ENCODE data around the gene ARHGEF28.

Gene ARHGEF28

DNA sequence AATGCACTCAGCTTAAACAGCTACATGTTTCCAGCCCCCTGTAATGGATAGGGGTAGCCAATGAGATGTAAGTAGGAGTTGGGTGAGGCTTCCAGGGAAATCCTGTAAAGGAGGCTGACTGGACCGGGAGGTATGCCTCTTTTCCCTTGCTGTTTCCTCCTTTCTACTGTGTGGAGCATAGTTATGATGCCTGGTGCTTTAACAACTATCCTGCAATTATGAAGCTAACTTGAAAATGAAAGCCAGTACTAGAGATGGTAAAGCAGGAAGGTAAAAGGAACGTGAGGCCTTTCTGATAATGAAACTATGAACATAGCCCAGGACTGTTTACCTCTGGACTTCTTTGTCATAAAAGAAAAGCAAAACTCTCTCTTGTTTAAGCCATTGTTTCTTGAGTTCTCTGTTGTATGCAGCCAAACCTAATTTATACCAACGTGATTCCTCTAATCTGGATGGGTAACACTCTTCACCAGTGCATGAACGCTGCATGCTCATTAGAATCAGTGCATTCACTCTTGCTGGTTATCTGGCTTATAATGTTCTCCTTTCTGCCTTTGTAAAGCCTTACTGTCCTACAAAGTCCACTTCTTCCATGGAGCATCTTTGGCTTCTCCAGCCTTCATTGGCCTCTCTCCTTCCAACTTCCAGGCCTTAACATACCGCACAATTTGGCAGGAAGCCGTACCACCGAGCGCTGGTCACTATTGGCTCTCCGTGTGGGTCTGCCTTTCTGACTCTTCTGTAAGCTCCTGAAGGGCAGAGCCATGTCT lies 8.3 kb upstream of the ARHGEF28 start:
- H3K4me3 ChIP-seq (ENCODE audit: low read length): peak overlapping the region; percentile 51

GRCh38 chr5:73619606-73620333 lies 6.2 kb upstream of the ARHGEF28 start:
- Histone ChIP-seq H3K27me3 (replicated peaks; ENCODE audit: insufficient read depth, low read length) (no peaks in the 10 kb centered on the region), H3K9me2 (replicated peaks; ENCODE audit: insufficient read depth, low read length) (no peaks in the 10 kb centered on the region), H3K4me3 (ENCODE audit: low read length) (no peak overlapping the region), H4K20me1 (ENCODE audit: insufficient read depth, low read length) (no peaks in the 10 kb centered on the region), H3K27ac (ENCODE audit: low read length) (no peak overlapping the region), H3K9ac (ENCODE audit: low read length) (no peak overlapping the region), H3F3A (ENCODE audit: insufficient read depth, low read length) (peaks cover 3% of the 10 kb centered on the region; the same call in 1 of the 2 replicates), H3K4me2 (ENCODE audit: low read depth, low read length) (no peak overlapping the region), H3K36me3 (replicated peaks; ENCODE audit: insufficient read depth, low read length) (no peaks in the 10 kb centered on the region), H3K4me1 (ENCODE audit: low read length) (peaks cover 8% of the 10 kb centered on the region), H2AFZ (ENCODE audit: low read length) (no peak overlapping the region), H3K9me3 (replicated peaks; ENCODE audit: insufficient read depth, low read length) (no peaks in the 10 kb centered on the region), H3K79me2 (ENCODE audit: low read length) (no peaks in the 10 kb centered on the region)
- TF ChIP-seq EZH2phosphoT487 (IDR thresholded peaks at IDR 0.05; ENCODE audit: low read length): no peak
- TF ChIP-seq CTCF (IDR thresholded peaks at IDR 0.05; ENCODE audit: low read length): no peak
- no peak for TF ChIP-seq EZH2 (optimal IDR thresholded peaks at IDR 0.05; ENCODE audit: low read depth, low read length)
- no peak for DNase-seq

More for the DNA sequence above, 8.3 kb upstream of the ARHGEF28 start:
- Histone ChIP-seq H3K4me1 (ENCODE audit: low read length) (peaks cover 8% of the 10 kb centered on the region), H3K9me2 (replicated peaks; ENCODE audit: insufficient read depth, low read length) (no peaks in the 10 kb centered on the region), H3K9ac (ENCODE audit: low read length) (peak overlapping the region; percentile 18; the same call in 1 of the 2 replicates), H3K79me2 (ENCODE audit: low read length) (no peaks in the 10 kb centered on the region), H2AFZ (ENCODE audit: low read length) (peak overlapping the region; percentile 96), H3K9me3 (replicated peaks; ENCODE audit: insufficient read depth, low read length) (no peaks in the 10 kb centered on the region), H3K36me3 (replicated peaks; ENCODE audit: insufficient read depth, low read length) (no peaks in the 10 kb centered on the region), H3K4me2 (ENCODE audit: low read depth, low read length) (peak overlapping the region; percentile 88), H3K27me3 (replicated peaks; ENCODE audit: insufficient read depth, low read length) (no peaks in the 10 kb centered on the region), H4K20me1 (ENCODE audit: insufficient read depth, low read length) (no peaks in the 10 kb centered on the region), H3K27ac (ENCODE audit: low read length) (peak overlapping the region; percentile 47), H3F3A (ENCODE audit: insufficient read depth, low read length) (peaks cover 3% of the 10 kb centered on the region; the same call in 1 of the 2 replicates)
- TF ChIP-seq CTCF (IDR thresholded peaks at IDR 0.05; ENCODE audit: low read length) (no peak), EZH2phosphoT487 (IDR thresholded peaks at IDR 0.05; ENCODE audit: low read length) (no peak), EZH2 (optimal IDR thresholded peaks at IDR 0.05; ENCODE audit: low read depth, low read length) (no peak)
- peak; percentile 75 for DNase-seq

GRCh38 chr5:73620334-73620687 lies 5.7 kb upstream of the ARHGEF28 start:
- H3K4me3 ChIP-seq (ENCODE audit: low read length): no peak overlapping the region
- H3K27ac ChIP-seq (ENCODE audit: low read length): no peak overlapping the region
- H3K36me3 ChIP-seq (replicated peaks; ENCODE audit: insufficient read depth, low read length): no peaks in the 10 kb centered on the region
- no peaks in the 10 kb centered on the region for H3K9me2 ChIP-seq (replicated peaks; ENCODE audit: insufficient read depth, low read length)
- H3K4me2 ChIP-seq (ENCODE audit: low read depth, low read length): no peak overlapping the region
- H3K79me2 ChIP-seq (ENCODE audit: low read length): no peaks in the 10 kb centered on the region
- no peaks in the 10 kb centered on the region for H3K27me3 ChIP-seq (replicated peaks; ENCODE audit: insufficient read depth, low read length)
- peaks cover 8% of the 10 kb centered on the region for H3K4me1 ChIP-seq (ENCODE audit: low read length)
- no peak overlapping the region for H3K9ac ChIP-seq (ENCODE audit: low read length)
- no peak overlapping the region for H2AFZ ChIP-seq (ENCODE audit: low read length)
- TF ChIP-seq EZH2phosphoT487 (IDR thresholded peaks at IDR 0.05; ENCODE audit: low read length) (no peak), CTCF (IDR thresholded peaks at IDR 0.05; ENCODE audit: low read length) (no peak), EZH2 (optimal IDR thresholded peaks at IDR 0.05; ENCODE audit: low read depth, low read length) (no peak)
- H4K20me1 ChIP-seq (ENCODE audit: insufficient read depth, low read length): no peaks in the 10 kb centered on the region
- H3F3A ChIP-seq (ENCODE audit: insufficient read depth, low read length): peaks cover 3% of the 10 kb centered on the region; the same call in 1 of the 2 replicates
- no peak for DNase-seq
- no peaks in the 10 kb centered on the region for H3K9me3 ChIP-seq (replicated peaks; ENCODE audit: insufficient read depth, low read length)
